GM18519 (cell line): Measurements from ENCODE around the gene CDH4.
A peak's percentile ranks its signal among the peaks of the same experiment; 100 is the strongest.

Source experiments
- ATAC-seq: cut with Tn5 transposase; IDR thresholded peaks from one replicate; pipeline ENCODE4 v1.9.1; 2021; ENCODE audit warnings: mild to moderate bottlenecking, moderate library complexity; ENCODE audit not compliant: unreplicated experiment, low FRiP score

CDH4 gene

DNA sequence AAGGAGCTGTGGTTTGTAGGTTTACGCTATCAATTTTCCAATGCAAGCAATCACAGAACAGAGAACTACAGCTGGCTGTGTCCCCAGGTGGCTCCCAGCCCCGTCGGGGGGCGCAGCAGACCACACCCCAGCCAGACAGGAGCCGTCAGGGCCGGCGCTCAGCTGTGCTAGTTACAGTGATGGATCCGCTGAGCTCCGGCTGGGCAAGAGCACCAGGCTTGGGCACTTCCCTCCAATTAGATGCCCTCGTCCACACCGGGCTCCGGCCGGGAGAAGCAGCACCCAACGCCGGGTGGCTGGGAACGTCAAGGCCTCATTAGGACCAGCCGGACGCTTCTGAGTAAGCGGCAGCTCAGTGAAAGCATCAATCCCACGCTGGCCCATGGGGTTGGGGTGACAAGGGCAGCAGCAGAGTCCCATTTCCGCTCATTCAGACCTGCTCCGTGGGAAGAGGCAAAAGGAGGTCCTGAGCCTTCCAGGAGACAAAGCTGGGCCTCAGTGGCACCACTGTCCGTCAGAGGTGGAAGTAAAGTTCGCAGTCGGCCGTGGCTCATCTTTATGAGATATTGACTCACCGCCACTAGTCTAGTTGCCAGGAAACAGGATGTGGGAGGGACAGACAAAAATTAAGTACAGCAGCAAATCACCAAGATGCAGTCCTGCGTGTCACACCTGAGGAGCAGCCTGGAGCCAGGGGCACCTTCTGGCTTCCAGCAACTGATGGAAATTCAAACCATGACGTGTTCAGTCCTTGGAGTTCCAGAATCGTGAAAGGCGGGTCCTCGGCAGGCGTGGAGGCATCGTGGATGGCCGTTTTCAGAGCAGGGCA is 649.5 kb downstream of the CDH4 start:
- ATAC-seq: no peak

- no peak for ATAC-seq
Measured at GRCh38 chr20:61902221-61902869, 650.3 kb downstream of the CDH4 start.

GRCh38 chr20:61903575-61904340 is 651.7 kb downstream of the CDH4 start:
- ATAC-seq: no peak

- ATAC-seq: no peak
Measured at GRCh38 chr20:61904456-61904855, 652.4 kb downstream of the CDH4 start.

DNA sequence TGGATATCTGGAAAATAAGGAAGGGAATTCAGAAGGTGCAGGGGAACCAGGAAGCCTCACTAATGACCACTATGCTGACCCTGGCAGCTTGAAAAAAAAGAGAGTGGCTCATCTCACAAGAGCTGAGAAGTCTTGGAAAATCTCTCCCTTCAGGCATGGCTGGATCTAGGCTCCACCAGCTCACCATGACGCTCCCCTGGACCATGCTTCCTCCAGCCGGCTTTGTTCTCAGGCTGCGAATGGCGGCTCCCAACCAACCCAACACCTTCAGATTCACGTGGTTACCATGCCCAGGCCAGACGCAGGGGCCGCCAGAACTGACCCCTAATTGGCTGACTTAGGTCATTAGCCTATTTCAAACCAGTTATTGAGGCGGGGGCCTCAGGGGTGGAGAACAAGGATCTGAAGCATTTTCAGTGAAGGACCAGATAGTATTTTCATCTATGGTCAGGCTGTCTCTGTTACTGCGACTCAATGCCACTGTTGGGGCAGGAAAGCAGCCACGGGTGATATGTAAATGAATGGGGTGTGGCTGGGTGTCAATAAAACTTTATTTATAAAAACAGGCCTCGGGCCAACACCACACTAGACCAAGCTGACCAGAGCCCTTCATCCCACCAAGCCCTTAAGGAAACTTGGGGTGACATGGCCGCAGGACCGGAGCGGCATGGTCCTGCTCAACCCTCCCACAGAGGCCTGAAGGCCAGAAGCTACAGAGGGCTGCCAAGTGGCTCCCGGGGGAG is 653.9 kb downstream of the CDH4 start:
- no peak for ATAC-seq

DNA sequence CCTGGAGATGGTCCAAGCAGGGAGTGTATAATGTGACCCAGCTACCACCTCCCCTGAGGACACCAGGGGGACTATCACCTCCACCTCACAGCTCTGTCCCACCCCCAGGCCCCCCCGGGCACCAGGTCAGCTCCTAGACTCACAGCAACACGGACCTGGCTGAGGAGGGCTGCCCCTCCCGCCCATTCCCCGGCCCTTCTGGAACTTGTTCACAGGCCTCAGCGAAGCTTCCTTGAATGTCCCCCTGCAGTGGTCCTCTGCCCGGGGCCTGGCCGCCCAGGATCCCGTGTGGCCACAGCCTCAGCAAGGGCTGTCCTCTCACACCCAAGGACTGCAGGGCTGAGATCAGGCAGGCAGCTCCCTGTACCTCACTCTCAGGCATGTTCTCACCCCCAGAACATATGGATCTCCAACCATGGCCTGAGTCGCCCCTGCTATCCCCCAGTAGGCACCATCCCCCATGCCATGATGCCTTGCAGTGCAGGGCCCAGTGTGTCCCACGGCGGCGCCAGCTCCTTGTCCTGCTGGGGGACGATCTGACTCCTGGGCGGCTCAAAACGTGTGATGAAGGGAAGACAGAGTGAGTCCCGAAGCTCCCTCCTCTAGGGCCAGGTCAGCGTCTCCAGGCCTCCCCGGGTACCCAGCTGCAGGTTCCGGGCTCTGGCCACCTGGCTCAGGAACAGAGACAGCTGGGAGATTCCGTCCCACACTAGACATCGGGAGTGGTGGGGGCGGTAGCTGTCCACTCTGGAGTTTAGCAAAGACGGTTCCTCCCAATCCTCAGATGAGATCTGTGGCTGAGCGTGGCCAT is 655.2 kb downstream of the CDH4 start:
- no peak for ATAC-seq

DNA sequence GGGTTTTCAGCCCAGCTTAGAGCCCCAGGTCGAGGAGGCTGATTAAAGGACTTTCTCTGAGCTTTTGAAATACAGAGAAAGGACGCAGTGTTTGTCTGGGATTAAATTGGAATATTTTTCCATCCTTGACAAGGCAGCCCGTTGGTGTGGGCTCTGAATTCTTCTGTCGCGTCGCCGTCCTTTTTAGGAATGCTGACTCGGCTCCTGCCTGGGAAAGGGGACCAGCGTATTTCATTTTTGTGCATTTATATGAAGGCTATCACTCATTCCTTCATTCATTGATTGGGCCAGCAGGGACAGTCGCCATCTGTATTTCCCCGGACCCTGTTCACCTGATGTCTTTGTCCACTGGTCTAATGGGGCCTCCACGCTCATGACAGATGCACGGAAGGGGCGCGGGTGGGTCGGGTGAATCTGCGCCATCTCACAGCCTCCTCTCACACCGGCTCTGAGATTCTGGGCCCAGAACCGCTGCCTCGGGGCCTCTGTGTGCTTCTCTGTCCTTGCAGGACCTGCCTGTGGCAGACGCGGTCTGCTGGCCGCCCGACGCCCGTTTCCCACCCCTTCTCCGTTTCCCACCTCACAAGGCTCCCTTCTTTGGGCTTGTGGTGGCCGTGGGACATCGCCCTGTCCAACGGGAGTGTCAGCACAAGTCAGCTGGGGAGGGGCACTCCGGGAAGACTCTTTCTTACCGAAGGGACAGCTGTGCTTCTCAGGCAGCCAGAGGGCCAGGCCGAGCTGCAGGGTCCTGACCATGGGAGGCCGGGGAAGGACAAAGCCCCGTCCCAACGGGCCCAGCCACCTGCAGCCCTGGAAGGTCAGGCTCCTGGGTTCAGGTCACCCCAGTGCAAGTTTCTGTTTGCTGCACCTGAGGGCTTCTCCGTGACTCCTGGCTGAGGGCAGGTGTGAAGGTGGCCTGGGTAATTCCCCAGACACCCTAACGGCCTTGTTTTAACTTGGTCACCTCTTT is 656.3 kb downstream of the CDH4 start:
- ATAC-seq: no peak

GRCh38 chr20:61909028-61909427 is 657.0 kb downstream of the CDH4 start:
- no peak for ATAC-seq

GRCh38 chr20:61909821-61910220 is 657.8 kb downstream of the CDH4 start:
- no peak for ATAC-seq

GRCh38 chr20:61911824-61912223 is 659.8 kb downstream of the CDH4 start:
- no peak for ATAC-seq

GRCh38 chr20:61912665-61913422 is 660.8 kb downstream of the CDH4 start:
- peak; percentile 74 for ATAC-seq

DNA sequence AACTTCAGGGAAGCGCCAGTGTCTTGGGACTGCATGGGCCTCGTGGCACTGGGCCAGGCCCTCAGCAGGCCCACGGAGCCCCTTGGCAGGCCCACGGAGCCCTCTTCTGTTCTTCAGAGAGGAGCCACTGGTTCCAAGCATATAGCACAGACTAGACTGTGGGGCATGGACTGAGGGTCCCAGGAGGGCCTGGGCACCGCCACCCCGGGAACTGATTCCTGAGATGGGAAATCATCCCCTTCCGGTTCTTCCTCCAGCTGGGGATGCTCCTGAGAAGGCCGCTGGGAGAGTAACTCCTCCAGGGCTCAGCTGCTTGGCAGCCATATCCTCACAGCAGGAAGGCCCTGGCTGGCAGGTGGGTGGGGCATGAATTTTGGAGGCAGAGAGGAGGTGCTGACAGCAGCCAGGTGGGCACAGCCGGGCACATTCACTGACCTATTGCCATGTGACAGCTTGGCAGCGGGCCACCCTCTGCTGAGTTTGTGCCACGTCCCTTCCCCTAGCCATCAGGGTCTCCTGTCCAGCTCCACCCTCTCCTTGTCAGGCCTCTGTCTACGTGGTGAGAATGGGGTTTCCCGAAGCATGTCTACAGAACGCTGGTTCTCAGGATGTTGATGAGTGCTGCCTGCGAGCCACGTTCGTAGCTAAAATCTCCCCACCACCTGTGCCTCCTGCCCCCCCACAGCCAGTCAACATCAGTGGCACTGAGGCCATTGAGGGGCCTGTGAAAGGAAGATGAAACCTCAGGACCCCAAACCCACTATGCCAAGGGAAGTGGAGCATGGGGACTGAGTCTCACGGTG is 661.6 kb downstream of the CDH4 start:
- no peak for ATAC-seq

- no peak for ATAC-seq
Measured at GRCh38 chr20:61915101-61915500, 663.0 kb downstream of the CDH4 start.

- ATAC-seq: no peak
Measured at GRCh38 chr20:61916318-61916891, 664.3 kb downstream of the CDH4 start.

DNA sequence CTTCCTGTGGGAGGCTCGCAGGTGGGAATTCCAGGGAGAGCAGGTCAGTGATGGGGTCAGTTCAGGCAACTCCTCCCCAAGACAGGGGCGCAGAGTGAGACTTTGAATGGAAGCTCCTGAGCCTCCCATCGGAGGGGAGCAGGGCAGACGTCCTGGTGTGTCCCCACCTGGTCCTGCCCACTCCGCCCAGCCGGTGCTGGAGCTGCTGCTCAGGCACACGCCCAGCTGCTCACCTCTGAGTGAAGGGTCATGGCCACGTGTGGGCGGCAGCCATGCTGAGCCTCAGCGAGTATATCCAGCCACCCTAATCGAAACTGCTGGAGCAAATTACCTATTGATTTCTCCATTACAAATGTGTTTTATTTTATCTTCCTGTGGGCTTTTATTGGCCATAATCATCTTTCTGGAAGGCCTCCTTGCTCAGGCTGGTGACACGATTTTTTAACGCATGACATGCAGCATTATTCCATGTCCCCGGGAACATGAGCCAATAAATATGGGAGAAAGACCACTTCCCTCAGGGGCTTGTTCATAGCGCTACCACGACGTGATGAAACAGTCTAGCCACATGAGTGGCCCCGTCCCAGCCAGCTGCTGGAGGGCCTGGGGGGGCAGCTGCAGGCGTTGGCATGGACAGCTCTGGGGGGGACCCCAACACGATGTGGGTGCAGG is 665.5 kb downstream of the CDH4 start:
- no peak for ATAC-seq

DNA sequence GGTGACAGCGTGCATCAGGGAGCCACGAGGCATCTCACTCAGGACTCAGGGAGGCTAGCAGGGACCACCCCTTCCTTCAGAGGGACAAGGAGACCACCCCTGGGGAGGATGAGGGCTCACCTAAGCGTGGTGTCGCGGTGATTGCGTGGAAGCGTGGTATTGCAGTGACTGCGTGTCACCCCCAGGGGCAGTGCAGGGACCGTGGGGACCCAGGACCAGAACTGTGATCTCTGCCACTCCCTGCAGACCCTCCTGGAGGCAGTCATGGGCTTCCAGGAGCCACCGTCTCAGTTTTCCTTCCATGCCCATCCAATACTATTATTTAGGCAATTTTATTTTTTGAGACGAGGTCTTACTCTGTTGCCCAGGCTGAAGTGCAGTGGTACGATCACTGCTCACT is 666.5 kb downstream of the CDH4 start:
- no peak for ATAC-seq
